ENCODE measurements around the gene PRR33. TPM values are rescaled to one million over a fixed set of nuclear protein-coding genes. Genes with fewer than 3 reads are reported as not detected.
A peak's percentile ranks its signal among the peaks of the same experiment; 100 is the strongest.
"Not testable (repeated sequence)": the region's sequence is repeated elsewhere in the genome, so short reads cannot be mapped to it uniquely, and the experiment has no call there.

Gene PRR33
- total RNA-seq, 2 experiments from 2014 or later, result not detected

- peak; percentile 19 for TF ChIP-seq CTCF (IDR thresholded peaks at IDR 0.05)
- no peak overlapping the region for H3K4me3 ChIP-seq (ENCODE audit: low read length)
- peak in 4 of 14 experiments; percentile 4 to 42 (median 36) for DNase-seq
- CTCF ChIA-PET, result interaction anchor here (1.0 kb wide), 1 partner anchor 183 kb away, joined by 3 read pairs; no protein-coding TSS in a partner anchor
- Mint-ChIP-seq H3K4me3 (no peak overlapping the region), H3K27me3 (no peaks in the 10 kb centered on the region), H3K4me1 (ENCODE audit: low read depth) (peaks cover 32% of the 10 kb centered on the region), H3K27ac (no peak overlapping the region), H3K9me3 (no peaks in the 10 kb centered on the region), H3K36me3 (ENCODE audit: low read depth) (peaks cover 17% of the 10 kb centered on the region)
- H3K27ac ChIP-seq (ENCODE audit: low read depth in 1 of 2, low read length in 2 of 2), result peak overlapping the region in 1 of 2 donors; percentile 13
- no peaks in the 10 kb centered on the region for H3K27me3 ChIP-seq (ENCODE audit: control insufficient read depth in 1 of 2, insufficient read depth in 2 of 2, low read length in 2 of 2)
- H3K9me3 ChIP-seq (ENCODE audit: control insufficient read depth in 1 of 2, insufficient read depth in 1 of 2, low read length in 2 of 2), result no peaks in the 10 kb centered on the region
- intact Hi-C loops (cut with DNase I, micrococcal nuclease), result no loop called here
- H3K4me1 ChIP-seq (ENCODE audit: insufficient read depth, low read length), result peaks cover 80% of the 10 kb centered on the region
- POLR2A ChIA-PET, result interaction anchor here (1.1 to 1.7 kb wide), 4 partner anchors 23 to 41 kb away, joined by 3 to 7 read pairs (median 5); no protein-coding TSS in a partner anchor
- ATAC-seq (ENCODE audit: poor library complexity), result no peak
- peaks cover 25% of the 10 kb centered on the region for H3K36me3 ChIP-seq (ENCODE audit: insufficient read depth, low read length)
Observed at GRCh38 chr11:1876361-1877063, 15.2 kb downstream of the PRR33 start.

DNA sequence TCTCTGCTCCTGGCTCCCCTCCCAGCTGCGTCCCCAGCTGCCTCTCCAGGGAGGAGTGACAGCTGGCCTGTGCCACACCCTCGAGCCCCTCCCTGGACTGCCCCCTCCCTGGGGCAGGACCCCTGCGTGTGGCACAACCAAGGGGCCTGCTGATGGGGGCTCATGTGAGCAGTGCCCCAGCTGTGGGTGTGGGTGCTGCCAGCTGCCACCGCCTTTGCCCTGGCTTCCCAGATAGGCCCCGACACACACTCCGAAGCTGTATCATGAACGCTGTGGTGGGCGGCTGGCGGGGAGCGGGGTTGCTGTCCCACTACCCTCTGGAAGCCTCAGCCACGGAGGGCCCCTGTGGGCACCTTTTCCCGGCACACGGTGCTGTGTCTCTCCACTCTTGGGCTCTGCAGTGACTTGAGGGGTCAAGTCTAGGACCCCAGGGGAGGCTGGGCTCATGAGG lies 15.8 kb downstream of the PRR33 start:
- H3K27me3 Mint-ChIP-seq; H3K27me3 ChIP-seq (ENCODE audit: control insufficient read depth in 1 of 2, insufficient read depth in 2 of 2, low read length in 2 of 2); ATAC-seq (ENCODE audit: poor library complexity); H3K9me3 ChIP-seq (ENCODE audit: control insufficient read depth in 1 of 2, insufficient read depth in 1 of 2, low read length in 2 of 2); CTCF ChIA-PET; H3K4me3 Mint-ChIP-seq; H3K4me3 ChIP-seq (ENCODE audit: low read length); intact Hi-C loops (cut with DNase I, micrococcal nuclease); H3K27ac Mint-ChIP-seq; H3K9me3 Mint-ChIP-seq: not testable (repeated sequence)
- peaks cover 80% of the 10 kb centered on the region for H3K4me1 ChIP-seq (ENCODE audit: insufficient read depth, low read length)
- POLR2A ChIA-PET, result interaction anchor here (1.1 to 1.7 kb wide), 3 partner anchors 22 to 41 kb away, joined by 3 to 7 read pairs (median 5); no protein-coding TSS in a partner anchor
- peaks cover 24% of the 10 kb centered on the region for H3K36me3 ChIP-seq (ENCODE audit: insufficient read depth, low read length)
- H3K27ac ChIP-seq (ENCODE audit: low read depth in 1 of 2, low read length in 2 of 2), result peak overlapping the region in 1 of 2 donors; percentile 13
- Mint-ChIP-seq H3K4me1 (ENCODE audit: low read depth) (peaks cover 34% of the 10 kb centered on the region), H3K36me3 (ENCODE audit: low read depth) (peaks cover 20% of the 10 kb centered on the region)
- peak in 2 of 14 experiments; percentile 0 to 12 for DNase-seq

DNA sequence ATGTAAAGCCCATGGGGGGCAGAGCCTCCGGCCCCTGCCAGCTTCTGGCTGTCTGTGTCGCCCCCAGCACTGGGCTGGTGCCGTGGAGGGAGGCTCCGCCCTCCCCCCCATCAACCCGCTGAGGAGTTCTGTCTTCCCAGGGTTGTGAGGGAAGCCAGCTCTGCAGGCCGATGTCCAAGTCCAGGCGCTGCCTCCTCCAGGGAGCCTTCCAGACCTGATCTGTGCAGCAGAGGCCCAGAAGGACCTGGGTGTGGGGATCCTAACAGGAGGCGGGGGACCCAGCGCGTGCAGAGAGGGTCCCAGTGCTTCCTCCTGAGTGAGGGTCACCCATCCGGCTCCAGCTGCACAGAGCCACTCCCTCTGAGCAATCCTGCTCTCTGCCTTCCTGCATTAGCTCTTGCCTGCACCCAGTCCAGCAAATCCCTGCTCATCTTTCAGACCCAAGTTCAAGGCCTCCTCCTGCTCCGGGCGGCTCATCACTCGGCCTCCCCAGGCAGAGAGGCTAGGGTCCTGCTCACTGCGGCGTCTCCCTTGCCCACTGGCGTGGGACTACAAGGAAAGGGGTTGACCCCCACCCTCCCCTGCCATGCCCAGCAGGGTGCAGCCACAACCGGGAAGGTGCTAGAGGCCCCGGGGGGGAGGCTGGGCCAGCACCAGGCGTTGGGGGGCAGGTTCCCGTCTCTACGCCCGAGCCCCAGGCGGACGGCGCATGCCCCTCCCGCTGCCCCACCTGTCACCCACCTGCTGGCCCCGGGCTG lies 16.4 kb downstream of the PRR33 start:
- H3K4me1 ChIP-seq (ENCODE audit: insufficient read depth, low read length), result peaks cover 80% of the 10 kb centered on the region
- no peak overlapping the region for H3K4me3 ChIP-seq (ENCODE audit: low read length)
- DNase-seq, result peak in 1 of 14 experiments; percentile 0
- CTCF ChIA-PET, result no interaction called here
- H3K4me3 Mint-ChIP-seq, result no peak overlapping the region
- H3K36me3 Mint-ChIP-seq (ENCODE audit: low read depth), result peaks cover 19% of the 10 kb centered on the region
- no peak overlapping the region for H3K27ac ChIP-seq (ENCODE audit: low read depth in 1 of 2, low read length in 2 of 2)
- no peak for TF ChIP-seq CTCF (IDR thresholded peaks at IDR 0.05)
- no peaks in the 10 kb centered on the region for H3K27me3 ChIP-seq (ENCODE audit: control insufficient read depth in 1 of 2, insufficient read depth in 2 of 2, low read length in 2 of 2)
- POLR2A ChIA-PET, result interaction anchor here (1.4 kb wide), 1 partner anchor 42 kb away, joined by 3 read pairs; no protein-coding TSS in a partner anchor
- ATAC-seq (ENCODE audit: poor library complexity), result no peak
- no peaks in the 10 kb centered on the region for H3K9me3 Mint-ChIP-seq
- no peaks in the 10 kb centered on the region for H3K9me3 ChIP-seq (ENCODE audit: control insufficient read depth in 1 of 2, insufficient read depth in 1 of 2, low read length in 2 of 2)
- H3K27ac Mint-ChIP-seq, result peak overlapping the region; percentile 68
- H3K36me3 ChIP-seq (ENCODE audit: insufficient read depth, low read length), result peaks cover 18% of the 10 kb centered on the region
- no peaks in the 10 kb centered on the region for H3K27me3 Mint-ChIP-seq
- intact Hi-C loops (cut with DNase I, micrococcal nuclease), result no loop called here
- H3K4me1 Mint-ChIP-seq (ENCODE audit: low read depth), result peaks cover 35% of the 10 kb centered on the region

DNA sequence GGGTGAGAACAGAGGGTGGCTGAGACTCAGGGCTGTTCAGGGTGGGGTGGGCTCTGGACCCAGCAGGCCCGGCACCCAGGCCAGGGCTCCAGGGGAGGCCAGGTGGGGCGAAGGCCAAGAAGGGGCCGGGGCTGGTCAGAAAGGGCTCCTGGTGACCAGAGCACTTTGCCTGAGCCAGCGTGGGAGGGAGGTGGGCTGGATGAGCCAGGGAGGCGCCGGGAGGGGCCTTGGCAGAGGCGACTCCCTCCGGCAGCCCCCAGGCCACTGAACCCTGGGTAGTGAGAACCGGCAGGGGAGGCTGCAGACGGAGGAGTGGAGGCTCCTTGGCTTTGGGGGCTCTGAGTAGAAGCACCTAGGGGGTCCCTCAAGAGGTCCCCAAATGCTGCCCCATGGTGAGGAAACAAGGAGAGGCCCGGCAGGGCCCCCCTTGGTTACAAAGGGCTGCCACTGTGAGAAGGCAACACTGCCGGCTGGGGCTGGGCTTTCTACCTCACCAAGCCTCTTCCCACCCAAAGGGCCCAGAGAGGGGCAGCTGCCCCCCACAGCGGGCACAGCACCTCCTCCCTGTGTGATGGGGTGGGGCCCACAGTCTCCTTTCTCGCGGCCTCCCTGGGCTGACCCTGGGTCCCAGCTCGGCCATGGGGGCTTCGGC lies 17.1 kb downstream of the PRR33 start:
- H3K27ac Mint-ChIP-seq; intact Hi-C loops (cut with DNase I, micrococcal nuclease); H3K27me3 ChIP-seq (ENCODE audit: control insufficient read depth in 1 of 2, insufficient read depth in 2 of 2, low read length in 2 of 2); ATAC-seq (ENCODE audit: poor library complexity); CTCF ChIA-PET; H3K4me3 Mint-ChIP-seq; H3K9me3 ChIP-seq (ENCODE audit: control insufficient read depth in 1 of 2, insufficient read depth in 1 of 2, low read length in 2 of 2); H3K27me3 Mint-ChIP-seq; H3K4me3 ChIP-seq (ENCODE audit: low read length); H3K9me3 Mint-ChIP-seq: not testable (repeated sequence)
- H3K27ac ChIP-seq (ENCODE audit: low read depth in 1 of 2, low read length in 2 of 2), result peak overlapping the region in 1 of 2 donors; percentile 21
- H3K36me3 ChIP-seq (ENCODE audit: insufficient read depth, low read length), result peaks cover 13% of the 10 kb centered on the region
- POLR2A ChIA-PET, result interaction anchor here (0.6 to 1.4 kb wide), 2 partner anchors 8 to 43 kb away, joined by 3 to 4 read pairs; no protein-coding TSS in a partner anchor
- peaks cover 80% of the 10 kb centered on the region for H3K4me1 ChIP-seq (ENCODE audit: insufficient read depth, low read length)
- peaks cover 42% of the 10 kb centered on the region for H3K4me1 Mint-ChIP-seq (ENCODE audit: low read depth)
- peaks cover 14% of the 10 kb centered on the region for H3K36me3 Mint-ChIP-seq (ENCODE audit: low read depth)
- peak in 2 of 14 experiments; percentile 0 for DNase-seq

GRCh38 chr11:1873813-1874150 lies 17.9 kb downstream of the PRR33 start:
- CTCF ChIA-PET, result not testable (repeated sequence)
- H3K4me1 Mint-ChIP-seq (ENCODE audit: low read depth), result peaks cover 50% of the 10 kb centered on the region

More at GRCh38 chr11:1873813-1874150, 17.9 kb downstream of the PRR33 start:
- H3K4me3 Mint-ChIP-seq; ATAC-seq (ENCODE audit: poor library complexity); H3K27ac ChIP-seq (ENCODE audit: low read depth in 1 of 2, low read length in 2 of 2); H3K27me3 ChIP-seq (ENCODE audit: control insufficient read depth in 1 of 2, insufficient read depth in 2 of 2, low read length in 2 of 2); H3K9me3 ChIP-seq (ENCODE audit: control insufficient read depth in 1 of 2, insufficient read depth in 1 of 2, low read length in 2 of 2); H3K9me3 Mint-ChIP-seq; H3K4me3 ChIP-seq (ENCODE audit: low read length); H3K27me3 Mint-ChIP-seq; intact Hi-C loops (cut with DNase I, micrococcal nuclease); POLR2A ChIA-PET: not testable (repeated sequence)
- Histone ChIP-seq H3K4me1 (ENCODE audit: insufficient read depth, low read length) (peaks cover 87% of the 10 kb centered on the region), H3K36me3 (ENCODE audit: insufficient read depth, low read length) (peaks cover 12% of the 10 kb centered on the region)
- DNase-seq, result peak in 1 of 14 experiments; percentile 0
- Mint-ChIP-seq H3K27ac (peak overlapping the region; percentile 78), H3K36me3 (ENCODE audit: low read depth) (peaks cover 14% of the 10 kb centered on the region)

All from CD4-positive, alpha-beta T cell (primary cell).